ENCODE measurements around the gene WDR35.
"Not testable (repeated sequence)": the region's sequence is repeated elsewhere in the genome, so short reads cannot be mapped to it uniquely, and the experiment has no call there.

The WDR35 gene

DNA sequence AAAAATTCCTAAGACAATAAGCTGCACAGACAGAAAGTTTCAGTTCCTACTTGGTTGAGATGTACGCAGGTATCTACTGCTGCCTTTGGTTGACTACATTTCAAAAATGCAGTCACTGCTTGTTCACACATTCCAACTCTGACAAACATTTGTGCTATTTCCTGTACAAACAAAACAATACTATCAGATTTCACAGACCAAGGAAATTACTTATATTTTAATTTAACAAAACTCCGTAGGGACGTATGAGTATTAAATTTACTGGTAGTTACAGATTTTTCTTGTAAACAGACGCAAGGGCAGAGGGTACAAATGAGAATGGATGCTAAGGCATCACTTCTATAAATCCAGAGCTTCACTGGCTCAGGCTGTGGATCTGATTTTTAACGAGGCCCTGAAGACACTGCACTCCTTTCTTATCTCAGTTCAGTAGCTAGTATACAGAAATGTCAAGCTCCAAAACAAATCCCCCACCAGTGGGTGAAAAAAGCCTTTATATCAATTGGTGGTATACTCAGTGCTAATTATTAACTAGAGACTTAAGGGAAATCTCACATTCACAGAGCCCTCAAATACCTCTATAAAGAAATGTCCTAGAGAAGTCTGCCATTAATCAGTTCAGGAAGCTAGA, 56.4 kb downstream of the WDR35 start:
- no peak for DNase-seq

DNA sequence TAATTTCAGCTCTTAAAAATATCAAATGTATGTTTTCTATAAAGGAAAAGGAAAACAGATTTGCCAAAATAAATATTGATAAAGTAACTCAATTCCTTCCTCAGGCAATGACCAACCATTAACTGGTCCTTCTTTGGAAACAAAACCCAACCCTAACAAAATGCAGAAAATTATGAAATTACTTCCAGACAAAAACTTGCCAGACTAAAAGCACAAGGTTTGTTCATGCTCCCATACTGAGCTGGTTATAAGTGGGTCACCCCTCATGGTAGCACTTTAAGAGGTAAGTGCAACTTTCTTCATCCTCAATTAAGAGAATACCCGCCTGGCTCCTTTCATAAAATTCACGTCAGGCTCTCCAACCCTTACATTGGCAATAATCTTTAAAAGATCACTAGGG, 57.0 kb downstream of the WDR35 start:
- DNase-seq = no peak

DNA sequence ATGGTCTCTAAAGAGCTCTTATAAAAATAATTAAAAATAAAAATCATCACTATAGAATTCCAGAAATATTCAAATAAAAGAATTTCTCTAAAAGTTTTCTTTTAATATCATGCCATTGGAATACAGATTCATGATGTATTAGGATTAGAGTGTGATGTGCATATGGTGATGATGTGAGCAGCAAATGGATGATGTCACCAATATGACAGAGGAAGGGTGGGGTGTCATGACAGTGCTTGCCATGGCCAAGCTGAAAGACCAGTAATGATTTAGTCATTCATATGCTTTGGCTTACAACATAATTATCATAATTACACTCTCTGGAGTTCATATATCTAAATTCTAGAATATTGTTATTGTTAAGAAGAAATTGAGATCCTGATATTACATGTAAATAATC, 60.7 kb downstream of the WDR35 start:
- no peak for DNase-seq

DNA sequence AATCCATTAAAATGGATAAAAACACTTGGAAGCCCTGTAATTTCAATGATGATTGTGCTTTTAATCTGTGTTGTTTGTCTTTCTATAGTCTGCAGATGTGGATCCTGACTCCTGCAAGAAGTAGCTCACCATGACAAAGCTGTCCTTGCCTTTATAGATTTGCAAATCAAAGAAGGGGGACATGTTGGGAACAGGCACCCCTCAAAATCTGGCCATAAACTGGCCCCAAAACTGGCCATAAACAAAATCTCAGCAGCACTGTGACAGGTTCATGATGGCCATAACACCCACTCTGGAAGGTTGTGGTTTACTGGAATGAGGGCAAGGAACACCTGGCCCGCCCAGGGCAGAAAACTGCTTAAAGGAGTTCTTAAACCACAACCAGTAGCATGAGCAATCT, 62.1 kb downstream of the WDR35 start:
- not testable (repeated sequence) for DNase-seq

DNA sequence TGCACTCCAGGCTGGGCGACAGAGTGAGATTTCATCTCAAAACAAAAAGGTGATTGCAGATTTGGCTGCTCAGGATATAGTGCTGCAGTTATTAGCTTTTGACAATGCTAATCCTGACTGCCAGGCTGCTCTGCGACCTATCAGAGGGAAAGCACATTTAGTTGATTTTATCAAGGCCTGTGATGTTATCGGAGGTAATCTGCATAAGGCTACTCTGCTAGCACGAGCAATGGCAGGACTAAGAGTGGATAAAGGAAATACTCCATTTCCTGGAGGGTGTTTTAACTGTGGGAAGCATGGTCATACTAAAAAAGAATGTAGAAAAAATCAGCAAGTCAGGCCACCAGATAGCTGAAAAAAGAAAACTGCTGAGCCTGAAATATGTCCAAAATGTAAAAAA, 65.4 kb downstream of the WDR35 start:
- DNase-seq = not testable (repeated sequence)

DNA sequence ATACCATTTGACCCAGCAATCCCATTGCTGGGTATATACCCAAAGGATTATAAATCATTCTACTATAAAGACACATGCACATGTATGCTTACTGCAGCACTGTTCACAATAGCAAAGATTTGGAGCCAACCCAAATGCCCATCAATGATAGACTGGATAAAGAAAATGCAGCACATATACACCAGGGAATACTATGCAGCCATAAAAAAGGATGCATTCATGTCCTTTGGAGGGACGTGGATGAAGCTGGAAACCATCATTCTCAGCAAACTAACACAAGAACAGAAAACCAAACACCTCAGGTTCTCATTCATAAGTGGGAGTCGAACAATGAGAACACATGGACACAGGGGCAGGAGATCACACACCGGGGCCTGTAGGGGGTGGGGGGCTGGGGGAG, 67.7 kb downstream of the WDR35 start:
- not testable (repeated sequence) for DNase-seq

DNA sequence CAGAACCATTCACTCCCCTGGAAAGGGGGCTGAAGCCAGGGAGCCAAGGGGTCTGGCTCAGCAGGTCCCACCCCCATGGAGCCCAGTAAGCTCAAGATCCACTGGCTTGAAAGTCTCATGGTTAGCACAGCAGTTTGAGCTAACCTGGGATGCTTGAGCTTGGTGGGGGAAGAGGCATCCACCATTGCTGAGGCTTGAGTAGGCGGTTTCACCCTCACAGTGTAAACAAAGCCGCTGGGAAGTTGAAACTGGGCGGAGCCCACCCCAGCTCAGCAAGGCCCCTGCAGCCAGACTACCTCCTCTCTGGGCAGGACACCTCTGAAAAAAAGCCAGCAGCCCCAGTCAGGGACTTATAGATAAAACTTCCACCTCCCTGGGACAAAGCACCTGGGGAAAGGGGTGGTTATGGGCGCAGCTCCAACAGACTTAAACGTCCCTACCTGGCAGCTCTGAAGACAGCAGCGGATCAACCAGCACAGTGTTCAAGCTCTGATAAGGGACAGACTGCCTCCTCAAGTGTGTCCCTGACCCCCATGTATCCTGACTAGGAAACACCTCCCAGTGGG, 73.4 kb downstream of the WDR35 start:
- DNase-seq = no peak

DNA sequence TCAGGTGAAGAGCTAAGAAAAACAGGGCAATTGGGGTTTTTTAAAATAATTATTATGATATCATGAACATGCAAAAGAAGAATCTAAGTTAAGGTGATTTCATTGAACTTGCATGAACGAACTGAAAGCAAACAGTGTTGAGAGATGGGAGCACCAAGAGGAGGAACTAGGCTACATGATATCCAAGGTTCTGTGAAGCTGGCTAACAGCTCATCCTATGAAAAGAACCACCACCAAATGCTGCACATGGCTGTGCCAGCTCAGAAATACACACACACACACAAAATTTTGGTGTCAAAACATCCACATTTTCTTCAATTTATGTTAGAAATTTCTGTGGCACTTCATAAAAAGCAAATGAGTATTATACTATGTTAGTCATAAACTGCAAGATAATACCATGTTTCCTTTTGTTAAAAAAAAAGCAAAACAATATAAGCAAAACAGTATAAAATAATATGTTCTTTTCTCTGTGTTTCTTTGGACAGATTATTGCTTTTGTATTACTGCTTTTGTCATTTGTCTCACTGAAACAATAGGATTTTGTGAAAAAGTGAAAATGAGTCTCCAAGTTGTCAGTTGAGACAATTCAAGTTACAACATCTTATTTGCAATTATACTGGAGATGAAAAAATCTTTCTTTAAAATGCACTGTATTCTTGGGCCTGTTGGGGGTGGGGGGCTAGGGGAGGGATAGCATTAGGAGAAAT, 75.5 kb downstream of the WDR35 start:
- DNase-seq = no peak

DNA sequence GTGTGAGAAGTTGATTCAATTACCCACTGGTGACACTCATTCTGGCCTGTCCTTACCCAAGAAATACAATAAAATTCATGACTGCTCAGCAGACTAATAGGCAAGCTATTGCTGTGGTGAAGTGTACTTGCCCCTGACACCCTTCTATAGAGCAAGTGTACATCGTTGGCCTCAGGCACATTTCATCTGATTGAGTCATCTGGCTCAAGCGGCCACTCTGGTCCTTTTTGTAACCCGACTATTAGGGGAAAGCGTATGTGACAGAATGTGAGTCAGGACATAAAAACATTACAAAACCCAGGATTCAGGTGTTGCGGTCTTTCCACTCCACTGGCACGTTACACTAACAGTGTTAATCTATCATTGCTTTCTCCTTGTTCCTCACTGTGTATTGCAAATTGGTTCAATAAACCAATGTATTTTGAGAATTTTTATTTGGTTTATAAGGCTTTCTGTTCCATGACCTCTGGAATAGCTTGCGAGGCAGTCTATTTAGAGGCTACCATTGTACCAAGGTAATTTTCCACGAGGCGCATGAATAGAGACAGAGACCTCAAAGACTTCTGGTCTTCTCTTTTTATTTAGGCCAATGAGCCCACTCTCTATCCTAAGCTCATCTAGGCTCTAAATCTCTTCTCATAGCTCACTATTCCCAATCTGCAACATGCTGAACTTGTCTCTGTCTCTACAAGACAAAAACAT, 77.9 kb downstream of the WDR35 start:
- no peak for DNase-seq

DNA sequence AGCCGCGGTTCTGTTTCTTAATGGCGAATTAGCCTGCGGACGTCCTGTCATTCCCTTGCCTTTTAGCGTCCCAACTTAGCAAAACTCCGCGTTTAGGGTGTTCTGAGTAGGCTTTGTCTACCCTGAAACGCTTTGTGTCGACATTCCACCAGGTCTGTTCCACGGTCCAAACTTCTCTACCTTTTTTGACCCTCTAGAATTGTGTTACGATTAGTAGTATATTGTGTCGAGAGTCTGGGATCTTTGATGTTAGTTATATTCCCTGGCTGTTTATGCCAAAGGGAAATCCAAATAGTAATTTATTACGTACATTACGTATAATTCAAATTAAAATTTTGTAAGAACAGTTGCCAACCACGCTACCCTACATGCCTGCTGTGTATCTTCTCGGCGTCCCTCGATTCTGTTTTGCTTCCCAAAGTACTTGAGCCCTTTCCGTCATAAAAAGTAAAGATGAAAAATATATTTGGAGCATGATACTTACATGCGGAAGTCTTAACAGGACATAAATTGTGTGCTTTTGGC, 87.6 kb downstream of the WDR35 start:
- no peak for DNase-seq

DNA sequence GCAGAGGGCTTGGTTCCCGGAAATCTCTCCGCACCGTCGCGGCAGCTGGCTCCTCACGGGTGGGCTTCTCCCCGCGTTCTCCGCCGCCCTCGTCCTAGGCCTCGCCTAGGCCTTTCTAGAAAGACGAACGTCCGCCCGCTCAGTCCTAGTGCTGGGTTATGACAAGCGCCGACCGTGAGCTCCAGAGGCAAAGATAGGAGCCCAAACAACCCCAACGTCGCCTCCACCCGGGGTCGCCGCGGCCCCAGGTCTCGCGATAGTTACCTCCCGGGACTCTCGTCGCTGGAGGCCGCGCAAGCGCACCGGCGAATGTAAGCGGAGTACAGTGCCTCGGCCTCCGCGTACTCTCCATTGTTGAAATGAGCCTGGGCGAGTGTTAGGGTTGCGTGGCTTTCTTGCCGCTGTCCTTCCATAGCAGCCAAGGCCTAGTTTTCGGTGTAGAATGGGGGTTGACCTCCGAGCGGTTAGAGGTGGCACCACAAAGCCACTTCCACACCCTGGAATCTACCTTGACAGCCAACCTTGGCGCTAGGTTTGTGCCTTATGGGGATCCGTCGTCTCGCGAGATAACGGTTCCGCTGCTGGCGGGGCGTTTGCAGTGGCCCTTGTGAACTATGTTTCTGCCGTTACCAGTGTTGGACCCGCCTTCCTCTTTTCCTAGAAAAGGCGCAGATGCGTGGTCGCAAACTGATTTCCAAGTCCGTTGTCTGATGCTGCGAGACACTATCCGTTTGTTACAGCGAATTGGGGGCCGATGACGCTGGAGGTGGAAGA, 88.3 kb downstream of the WDR35 start, which contains the start of gene TTC32:
Gene TTC32, minus strand, starts transcription at position 542 of the 774 bp plus-strand sequence. Its CDS starts 129 bp downstream, at position 413.
- peak; percentile 89 to 92 for DNase-seq

DNA sequence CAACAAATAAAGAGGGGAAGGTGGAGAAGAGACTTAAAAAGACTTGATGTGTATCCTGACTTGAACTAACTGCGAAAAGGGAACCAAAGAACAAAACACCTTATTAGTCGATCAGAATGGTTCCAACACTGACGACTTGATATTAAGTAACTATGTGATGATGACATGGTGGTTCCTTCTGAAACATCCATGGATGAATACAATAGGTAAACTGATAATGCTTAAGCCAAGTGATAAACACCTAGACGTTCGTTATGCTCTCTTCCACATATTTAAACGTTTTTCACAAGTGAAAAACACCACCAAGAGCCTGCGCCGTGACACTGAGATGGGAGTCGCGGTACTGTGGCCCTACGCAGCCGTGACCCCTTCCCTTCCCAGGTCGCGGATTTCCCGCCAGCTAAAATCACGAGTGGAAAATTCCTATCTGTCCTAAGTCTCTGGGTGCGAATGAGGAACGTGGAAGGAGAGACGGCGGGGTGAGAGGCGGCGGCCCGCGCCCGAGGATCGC, 88.9 kb downstream of the WDR35 start:
- DNase-seq = no peak

DNA sequence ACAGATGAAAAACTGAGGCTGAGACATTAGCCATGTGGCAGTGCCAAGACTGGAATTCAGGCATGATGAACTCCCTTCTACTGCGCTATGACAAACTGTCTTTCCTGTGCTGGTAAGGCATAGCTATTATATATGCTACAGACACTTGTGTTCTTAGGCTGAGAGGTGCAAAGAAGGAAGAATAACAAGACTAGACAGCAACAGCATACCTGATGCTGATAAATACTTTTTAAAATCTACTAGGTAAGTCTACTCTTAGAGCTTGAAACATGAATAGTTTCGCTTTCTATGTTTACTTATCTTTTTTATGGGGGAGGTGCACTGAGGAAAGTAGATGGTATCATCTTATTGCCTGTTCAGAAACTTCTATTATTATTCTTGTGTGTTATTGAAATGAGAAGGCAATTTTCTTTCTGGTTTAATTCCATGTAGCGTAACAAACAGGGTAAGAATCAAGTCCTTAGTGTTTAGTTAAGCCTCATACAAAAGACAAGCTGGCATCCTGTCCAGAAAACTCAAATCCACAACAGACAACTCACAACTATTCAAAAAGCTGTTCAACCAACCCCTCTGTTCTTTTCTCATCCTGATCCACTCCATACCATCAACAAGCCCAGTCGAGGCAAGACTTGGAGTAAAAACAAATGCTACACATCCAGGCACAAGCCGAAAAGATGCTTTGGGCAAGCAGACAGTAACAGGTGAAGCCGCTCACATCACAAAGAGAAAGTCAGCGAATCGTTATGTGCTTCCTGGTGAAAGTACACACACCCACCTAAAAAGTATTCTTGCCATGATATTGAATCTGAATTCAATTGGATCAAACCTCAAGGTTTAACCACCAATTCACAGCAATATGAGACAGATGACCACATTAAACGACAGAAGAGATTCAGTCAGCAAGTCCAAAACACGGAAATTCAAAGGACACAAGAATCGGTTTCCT, 89.6 kb downstream of the WDR35 start:
- DNase-seq = peak in 1 of 2 experiments; percentile 22

DNA sequence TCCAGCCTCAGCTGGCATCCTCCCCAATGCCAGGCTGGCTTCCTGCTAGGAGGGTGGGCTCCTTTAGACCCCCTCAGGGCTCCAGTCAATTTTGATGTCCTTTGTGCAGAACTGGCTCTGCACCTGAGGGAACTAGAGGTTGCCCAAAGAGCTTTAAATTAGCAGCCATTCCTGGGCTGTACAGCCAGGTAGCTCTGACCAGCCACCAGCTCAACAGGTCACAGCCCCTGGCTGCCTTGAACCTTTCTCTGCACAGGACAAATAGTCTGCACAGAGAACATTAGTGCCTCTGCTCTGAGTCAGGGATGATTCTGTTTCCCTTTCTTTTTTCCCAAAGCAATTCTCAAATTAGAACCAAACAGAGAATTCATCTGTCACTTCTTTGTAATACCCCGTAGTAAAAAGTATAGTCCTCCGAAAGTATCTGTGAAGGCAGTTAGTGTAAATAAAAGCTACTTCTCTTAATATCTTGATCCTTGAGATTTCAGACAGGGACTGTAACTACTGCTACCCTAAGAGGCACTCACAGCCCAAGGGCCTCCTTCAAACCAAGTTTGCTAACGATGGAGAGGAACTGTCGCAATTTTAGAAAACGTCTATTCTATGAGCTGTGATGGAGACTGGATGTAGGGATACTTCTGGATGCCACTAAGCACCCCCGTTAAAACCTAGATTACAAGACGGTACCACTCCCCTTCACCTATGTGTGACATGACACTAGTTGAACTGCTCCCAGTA, 91.1 kb downstream of the WDR35 start:
- no peak for DNase-seq

DNA sequence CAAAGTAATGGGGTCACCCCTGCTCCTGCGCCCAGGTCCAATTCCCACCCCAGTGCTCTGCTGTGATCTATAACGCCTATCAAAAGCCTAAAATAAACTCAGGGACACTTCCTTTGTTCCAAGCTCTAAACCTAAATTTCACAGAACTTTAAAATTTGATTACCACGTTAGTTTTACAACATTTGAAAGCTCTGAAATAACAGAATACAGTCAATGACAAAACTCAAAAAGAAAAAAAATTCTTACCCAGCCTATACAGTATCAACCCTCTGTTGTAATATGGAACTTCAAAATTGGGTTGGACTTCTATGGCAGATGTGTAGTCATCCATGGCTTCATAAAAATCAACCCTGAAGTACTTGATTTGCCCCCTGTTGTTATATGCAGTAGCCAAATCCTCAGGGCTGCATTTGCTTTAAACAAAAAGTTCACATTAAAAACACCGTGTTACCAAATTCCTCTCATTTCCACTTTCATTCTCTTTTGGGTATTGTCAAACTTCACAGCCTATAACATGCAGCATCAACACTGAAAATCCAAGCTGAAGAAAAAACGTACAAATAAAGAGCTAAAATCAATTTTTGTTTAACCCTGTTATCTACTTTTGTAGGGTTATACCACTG, 92.2 kb downstream of the WDR35 start:
- DNase-seq = no peak

DNA sequence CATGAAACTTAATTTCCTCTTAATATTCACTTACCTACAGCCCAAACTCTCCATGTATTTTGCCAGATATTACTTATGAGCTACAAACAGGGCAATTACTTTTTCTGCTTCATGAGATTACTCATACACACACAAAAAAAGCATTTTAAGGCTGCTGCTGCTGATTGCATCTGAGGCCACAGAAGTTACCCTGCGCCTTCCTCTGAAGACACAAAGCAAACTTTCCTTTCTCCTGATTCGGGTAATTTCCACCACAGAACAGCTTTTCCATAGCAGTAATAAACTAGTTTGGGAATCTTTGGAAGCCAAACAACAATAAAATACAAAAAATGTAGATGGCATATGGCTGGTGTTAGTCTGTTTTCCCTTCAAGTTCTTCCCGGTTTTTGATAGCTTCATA, 94.4 kb downstream of the WDR35 start:
- DNase-seq = no peak

DNA sequence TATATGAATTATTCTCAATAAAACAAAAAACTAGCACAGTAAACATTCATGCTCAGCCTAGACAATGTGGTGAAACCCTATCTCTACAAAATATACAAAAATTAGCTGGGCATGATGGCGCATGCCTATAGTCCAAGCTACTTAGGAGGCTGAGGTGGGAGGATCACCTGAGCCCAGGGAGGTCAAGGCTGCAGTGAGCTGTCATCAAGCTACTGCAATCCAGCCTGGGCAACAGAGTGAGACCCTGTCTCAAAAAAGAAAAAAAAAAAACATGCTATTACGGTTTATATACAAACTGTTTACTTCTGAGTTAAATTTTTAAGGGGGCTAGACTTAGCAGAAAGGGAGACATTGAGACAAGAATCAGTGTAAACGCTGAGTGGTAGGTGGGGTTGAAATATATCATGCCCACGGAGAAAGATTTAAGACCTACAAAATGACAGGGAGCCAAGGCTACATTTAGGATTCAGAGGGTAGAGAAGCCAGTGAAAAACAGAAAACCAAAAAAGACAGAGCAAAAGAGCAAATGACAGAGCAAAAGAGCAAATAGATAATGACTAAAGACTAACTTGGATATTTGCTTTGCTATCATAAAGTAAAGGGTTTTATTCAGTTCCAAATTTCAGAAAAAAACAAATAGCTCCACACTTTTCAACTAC, 95.6 kb downstream of the WDR35 start:
- no peak for DNase-seq

DNA sequence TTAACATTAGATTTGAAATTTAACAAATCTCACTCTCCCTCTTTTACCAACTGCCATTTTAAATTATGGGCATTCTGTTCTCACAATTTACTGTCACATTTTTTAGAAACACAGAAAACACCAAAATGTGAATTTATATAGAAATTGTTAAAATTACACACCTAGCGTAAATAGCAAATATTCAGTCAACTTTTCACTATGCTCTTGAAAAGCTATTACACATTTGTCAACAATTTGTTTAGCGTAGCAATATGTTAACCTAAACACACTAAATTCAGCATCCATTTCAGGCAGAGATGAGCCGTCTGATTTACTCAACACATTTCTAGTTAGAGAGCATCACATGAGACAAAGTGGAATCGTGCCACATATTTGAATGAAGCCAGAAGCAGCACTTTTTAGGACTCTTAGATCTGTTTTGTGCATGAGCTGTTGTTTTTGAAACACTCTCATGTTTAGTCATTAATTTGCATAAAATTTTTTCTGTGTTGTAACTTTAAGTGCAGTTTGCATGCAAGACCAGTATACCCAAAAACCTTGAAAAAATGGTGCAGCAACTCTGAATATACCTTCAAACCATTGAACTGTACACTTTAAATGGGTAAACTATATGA, 96.3 kb downstream of the WDR35 start:
- DNase-seq = no peak

DNA sequence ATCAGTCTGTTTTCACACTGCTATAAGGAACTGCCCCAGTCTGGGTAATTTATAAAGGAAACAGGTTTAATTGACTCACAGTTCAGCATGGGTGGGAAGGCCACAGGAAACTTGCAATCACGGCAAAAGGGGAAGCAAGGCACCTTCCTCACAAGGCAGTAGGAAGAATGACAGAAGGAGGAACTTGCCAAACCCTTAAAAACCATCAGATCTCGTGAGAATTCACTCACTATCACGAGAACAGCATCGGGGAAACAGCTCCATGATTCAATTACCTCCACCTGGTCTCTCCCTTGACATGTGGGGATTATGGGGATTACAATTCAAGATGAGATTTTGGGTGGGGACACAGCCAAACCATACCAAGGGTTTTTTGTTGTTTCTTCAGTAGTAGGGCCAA, 97.9 kb downstream of the WDR35 start:
- DNase-seq = not testable (repeated sequence)
